ENCODE data around the gene PLK5.

Gene PLK5

DNA sequence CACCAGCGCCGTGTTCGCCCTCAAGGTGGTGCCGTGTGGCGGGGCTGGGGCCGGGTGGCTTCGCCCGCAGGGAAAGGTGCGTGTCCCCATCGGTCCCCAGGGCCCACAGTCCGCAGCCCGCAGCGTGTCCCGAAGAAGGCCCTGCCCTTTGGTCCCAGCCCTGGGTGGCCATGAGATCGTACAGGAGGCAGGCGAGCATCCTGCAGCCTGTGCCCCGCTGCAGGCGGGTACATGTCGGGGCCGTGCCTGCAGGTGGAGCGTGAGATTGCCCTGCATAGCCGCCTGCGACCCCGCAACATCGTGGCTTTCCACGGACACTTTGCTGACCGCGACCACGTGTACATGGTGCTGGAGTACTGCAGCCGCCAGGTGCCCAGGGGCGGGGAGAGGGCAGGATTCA lies 1.5 kb downstream of the PLK5 start:
- Histone ChIP-seq H3K27ac (no peak overlapping the region), H3K27me3 (peaks cover 81% of the 10 kb centered on the region), H3K4me3 (ENCODE audit: low read depth in 1 of 2, low read length in 1 of 2) (no peak overlapping the region), H3K4me1 (ENCODE audit: control insufficient read depth in 1 of 2, insufficient read depth in 1 of 2, low read depth in 1 of 2, low read length in 1 of 2) (no peaks in the 10 kb centered on the region), H3K9me3 (no peaks in the 10 kb centered on the region), H3K36me3 (no peaks in the 10 kb centered on the region)
- TF ChIP-seq, protein P1, sequence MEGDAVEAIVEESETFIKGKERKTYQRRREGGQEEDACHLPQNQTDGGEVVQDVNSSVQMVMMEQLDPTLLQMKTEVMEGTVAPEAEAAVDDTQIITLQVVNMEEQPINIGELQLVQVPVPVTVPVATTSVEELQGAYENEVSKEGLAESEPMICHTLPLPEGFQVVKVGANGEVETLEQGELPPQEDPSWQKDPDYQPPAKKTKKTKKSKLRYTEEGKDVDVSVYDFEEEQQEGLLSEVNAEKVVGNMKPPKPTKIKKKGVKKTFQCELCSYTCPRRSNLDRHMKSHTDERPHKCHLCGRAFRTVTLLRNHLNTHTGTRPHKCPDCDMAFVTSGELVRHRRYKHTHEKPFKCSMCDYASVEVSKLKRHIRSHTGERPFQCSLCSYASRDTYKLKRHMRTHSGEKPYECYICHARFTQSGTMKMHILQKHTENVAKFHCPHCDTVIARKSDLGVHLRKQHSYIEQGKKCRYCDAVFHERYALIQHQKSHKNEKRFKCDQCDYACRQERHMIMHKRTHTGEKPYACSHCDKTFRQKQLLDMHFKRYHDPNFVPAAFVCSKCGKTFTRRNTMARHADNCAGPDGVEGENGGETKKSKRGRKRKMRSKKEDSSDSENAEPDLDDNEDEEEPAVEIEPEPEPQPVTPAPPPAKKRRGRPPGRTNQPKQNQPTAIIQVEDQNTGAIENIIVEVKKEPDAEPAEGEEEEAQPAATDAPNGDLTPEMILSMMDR (IDR thresholded peaks at IDR 0.05): no peak

DNA sequence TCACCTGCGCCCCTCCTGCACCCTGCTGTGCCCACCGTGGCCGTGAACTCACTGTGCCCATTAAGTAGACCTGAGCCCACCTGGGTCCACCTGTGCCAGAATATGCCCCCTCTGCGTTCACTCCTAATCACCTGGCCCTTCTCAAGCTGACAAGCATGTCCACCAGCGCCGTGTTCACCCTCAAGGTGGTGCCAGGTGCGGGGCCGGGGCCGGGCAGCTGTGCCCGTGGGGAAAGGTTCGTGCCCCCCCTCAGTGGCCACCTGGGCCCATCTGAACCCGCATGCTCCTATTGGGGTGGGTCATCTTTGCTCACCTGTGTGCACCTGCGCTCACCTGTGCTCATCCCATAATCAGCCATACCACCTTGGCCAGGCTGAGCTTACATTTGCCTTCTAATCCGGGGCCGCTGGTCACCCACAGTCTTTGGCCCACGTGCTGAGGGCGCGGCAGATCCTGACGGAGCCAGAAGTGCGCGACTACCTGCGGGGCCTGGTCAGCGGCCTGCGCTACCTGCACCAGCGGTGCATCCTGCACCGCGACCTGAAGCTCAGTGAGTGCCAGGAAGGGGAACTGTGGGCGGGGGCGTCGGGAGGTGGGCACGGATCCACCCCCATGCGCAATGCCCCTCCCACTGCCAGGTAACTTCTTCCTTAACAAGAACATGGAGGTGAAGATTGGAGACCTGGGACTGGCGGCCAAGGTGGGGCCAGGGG lies 2.3 kb downstream of the PLK5 start:
- TF ChIP-seq, protein P1 (IDR thresholded peaks at IDR 0.05): no peak
- no peak overlapping the region for H3K27ac ChIP-seq
- H3K4me3 ChIP-seq (ENCODE audit: low read depth in 1 of 2, low read length in 1 of 2): no peak overlapping the region

DNA sequence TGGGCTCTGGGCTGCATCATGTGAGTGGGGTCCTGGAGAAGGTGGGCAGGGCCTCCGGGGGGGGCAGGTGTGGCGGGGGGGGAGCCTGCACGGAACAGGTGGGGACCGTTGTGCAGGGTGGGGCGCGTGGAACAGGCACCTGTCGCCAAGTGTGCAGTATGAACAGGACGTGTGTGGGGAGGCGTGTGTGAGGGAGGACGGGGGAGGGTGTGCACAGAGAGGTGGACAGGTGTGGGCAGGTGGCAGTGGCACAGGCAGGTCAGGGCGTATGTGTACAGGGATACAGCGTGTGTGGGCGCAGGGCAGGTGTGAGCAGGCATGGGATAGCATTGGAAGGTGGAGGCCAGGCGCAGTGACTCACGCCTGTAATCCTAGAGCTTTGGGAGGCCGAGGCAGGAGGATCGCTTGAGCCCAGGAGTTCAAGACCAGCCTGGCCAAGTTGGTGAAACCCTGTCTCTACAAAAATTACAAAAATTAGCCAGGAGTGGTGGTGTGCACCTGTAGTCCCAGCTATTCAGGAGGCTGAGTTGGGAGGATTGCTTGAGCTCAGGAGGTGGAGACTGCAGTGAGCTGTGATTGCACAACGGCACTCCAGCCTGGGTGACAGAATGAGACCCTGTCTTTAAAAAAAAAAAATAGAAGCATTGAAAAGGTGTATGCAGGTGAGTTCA lies 3.2 kb downstream of the PLK5 start:
- no peak overlapping the region for H3K4me3 ChIP-seq (ENCODE audit: low read depth in 1 of 2, low read length in 1 of 2)
- H3K27ac ChIP-seq: no peak overlapping the region
- H3K36me3 ChIP-seq: no peaks in the 10 kb centered on the region
- peaks cover 75% of the 10 kb centered on the region for H3K27me3 ChIP-seq
- no peaks in the 10 kb centered on the region for H3K4me1 ChIP-seq (ENCODE audit: control insufficient read depth in 1 of 2, insufficient read depth in 1 of 2, low read depth in 1 of 2, low read length in 1 of 2)
- TF ChIP-seq, protein P1 (IDR thresholded peaks at IDR 0.05): no peak
- H3K9me3 ChIP-seq: no peaks in the 10 kb centered on the region

More for the DNA sequence above, 2.3 kb downstream of the PLK5 start:
- Histone ChIP-seq H3K36me3 (no peaks in the 10 kb centered on the region), H3K4me1 (ENCODE audit: control insufficient read depth in 1 of 2, insufficient read depth in 1 of 2, low read depth in 1 of 2, low read length in 1 of 2) (no peaks in the 10 kb centered on the region), H3K9me3 (no peaks in the 10 kb centered on the region), H3K27me3 (peaks cover 77% of the 10 kb centered on the region)

DNA sequence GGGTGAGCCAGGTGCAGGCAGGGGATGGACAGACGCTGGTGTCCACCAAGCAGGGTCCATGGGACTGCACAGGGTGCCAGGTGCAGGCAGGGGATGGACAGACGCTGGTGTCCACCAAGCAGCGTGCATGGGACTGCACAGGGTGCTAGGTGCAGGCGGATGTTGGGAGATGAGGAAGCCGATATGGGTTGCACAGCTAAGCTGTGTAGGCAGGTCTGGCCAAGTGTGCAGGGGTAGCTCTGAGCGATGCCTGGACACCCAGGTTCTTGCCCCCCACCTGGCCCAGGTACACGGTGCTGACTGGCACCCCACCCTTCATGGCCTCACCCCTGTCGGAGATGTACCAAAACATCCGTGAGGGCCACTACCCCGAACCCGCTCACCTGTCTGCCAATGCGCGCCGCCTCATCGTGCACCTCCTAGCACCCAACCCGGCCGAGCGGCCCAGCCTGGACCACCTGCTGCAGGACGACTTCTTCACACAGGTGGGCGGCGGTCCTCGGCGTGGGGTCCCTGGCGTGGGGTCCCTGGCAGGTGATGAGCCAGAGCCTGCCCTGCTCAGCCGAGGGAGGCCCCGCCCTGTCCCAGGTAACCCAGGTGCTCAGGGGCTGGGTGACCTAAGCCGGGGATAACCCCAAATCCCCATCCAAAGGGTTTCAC lies 3.9 kb downstream of the PLK5 start:
- Histone ChIP-seq H3K9me3 (no peaks in the 10 kb centered on the region), H3K27me3 (peaks cover 68% of the 10 kb centered on the region), H3K36me3 (no peaks in the 10 kb centered on the region), H3K27ac (no peak overlapping the region), H3K4me1 (ENCODE audit: control insufficient read depth in 1 of 2, insufficient read depth in 1 of 2, low read depth in 1 of 2, low read length in 1 of 2) (no peaks in the 10 kb centered on the region), H3K4me3 (ENCODE audit: low read depth in 1 of 2, low read length in 1 of 2) (no peak overlapping the region)
- TF ChIP-seq, protein P1 (IDR thresholded peaks at IDR 0.05): no peak

DNA sequence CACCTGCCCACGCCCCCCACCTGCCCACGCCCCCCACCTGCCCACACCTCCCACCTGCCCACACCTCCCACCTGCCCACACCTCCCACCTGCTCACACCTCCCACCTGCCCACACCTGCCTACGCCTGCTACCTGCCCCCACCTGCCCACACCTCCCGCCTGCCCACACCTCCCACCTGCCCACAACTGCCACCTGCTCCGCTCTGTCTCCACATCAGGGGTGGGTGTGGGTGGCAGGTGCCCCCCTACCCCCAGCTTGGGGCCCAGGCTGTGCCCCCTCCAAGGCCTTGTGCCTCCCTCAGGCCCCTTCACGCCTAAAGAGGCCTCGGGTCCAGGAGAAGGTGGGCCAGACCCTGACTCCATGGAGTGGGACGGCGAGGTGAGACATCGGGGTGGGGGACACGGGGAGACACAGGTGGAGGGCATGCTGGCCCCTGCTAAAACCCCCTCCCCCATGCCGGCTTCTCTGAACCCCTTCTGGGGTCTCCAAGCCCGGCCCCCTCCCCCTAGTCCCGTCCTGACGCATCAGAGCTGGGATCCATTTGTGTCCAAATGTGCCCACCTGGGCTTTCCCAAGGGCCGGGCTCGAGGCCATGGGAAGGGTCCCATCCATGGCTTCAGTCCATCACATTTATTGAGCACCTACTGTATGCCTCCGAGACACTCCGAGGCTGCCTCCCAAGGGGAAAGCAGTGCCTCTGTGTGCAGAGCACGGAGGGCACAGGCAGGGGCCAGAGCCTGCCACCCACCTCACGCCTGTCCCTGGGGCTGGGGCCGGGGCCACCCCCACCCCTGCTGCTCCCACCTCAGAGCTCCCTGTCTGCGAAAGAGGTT lies 4.9 kb downstream of the PLK5 start:
- Histone ChIP-seq H3K4me1 (ENCODE audit: control insufficient read depth in 1 of 2, insufficient read depth in 1 of 2, low read depth in 1 of 2, low read length in 1 of 2) (no peaks in the 10 kb centered on the region), H3K9me3 (no peaks in the 10 kb centered on the region), H3K27ac (no peak overlapping the region), H3K36me3 (no peaks in the 10 kb centered on the region), H3K27me3 (peaks cover 67% of the 10 kb centered on the region), H3K4me3 (ENCODE audit: low read depth in 1 of 2, low read length in 1 of 2) (no peak overlapping the region)
- TF ChIP-seq, protein P1 (IDR thresholded peaks at IDR 0.05): no peak

Measured in neutrophil (primary cell).